Loucy (cell line): ENCODE results near the gene CLCNKB.
"Not testable (repeated sequence)": the region's sequence is repeated elsewhere in the genome, so short reads cannot be mapped to it uniquely, and the experiment has no call there.

ENCODE experiments used
- EZH2phosphoT487 ChIP-seq: fragments of 200-600 bp; IDR thresholded peaks from 2 replicates; pipeline ENCODE4 v1.6.1; 2018; ENCODE audit warnings: antibody characterized with exemption, mild to moderate bottlenecking, moderate library complexity, borderline replicate concordance
- TF ChIP-seq, protein P1 (sequence below): fragments of 200-600 bp; sonication (generic); conservative IDR thresholded peaks from 2 replicates; pipeline ENCODE4 v1.5.1; 2014; ENCODE audit warnings: mild to moderate bottlenecking, antibody characterized with exemption, low read length

DNA sequence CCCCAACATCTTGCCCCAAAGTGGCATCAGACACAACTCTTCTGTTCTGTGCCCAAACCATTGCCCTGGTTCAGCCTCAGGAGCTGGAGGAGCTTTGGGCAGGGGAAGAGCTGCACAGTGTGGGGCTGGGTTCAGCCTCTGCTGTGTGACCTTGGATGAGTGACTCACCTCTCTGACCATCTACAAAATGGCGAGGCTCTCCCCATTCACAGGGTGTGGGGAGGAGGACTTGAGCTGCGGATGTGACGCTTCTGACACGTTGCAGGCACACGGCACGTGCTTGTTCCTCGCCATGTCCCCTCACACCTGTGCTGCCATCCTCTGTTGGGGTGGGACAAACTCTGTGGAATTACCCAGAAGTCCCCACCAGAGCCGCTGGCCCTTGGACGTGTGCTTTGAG lies 928 bp upstream of the CLCNKB start:
- TF ChIP-seq, protein P1, sequence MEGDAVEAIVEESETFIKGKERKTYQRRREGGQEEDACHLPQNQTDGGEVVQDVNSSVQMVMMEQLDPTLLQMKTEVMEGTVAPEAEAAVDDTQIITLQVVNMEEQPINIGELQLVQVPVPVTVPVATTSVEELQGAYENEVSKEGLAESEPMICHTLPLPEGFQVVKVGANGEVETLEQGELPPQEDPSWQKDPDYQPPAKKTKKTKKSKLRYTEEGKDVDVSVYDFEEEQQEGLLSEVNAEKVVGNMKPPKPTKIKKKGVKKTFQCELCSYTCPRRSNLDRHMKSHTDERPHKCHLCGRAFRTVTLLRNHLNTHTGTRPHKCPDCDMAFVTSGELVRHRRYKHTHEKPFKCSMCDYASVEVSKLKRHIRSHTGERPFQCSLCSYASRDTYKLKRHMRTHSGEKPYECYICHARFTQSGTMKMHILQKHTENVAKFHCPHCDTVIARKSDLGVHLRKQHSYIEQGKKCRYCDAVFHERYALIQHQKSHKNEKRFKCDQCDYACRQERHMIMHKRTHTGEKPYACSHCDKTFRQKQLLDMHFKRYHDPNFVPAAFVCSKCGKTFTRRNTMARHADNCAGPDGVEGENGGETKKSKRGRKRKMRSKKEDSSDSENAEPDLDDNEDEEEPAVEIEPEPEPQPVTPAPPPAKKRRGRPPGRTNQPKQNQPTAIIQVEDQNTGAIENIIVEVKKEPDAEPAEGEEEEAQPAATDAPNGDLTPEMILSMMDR: not testable (repeated sequence)
- TF ChIP-seq EZH2phosphoT487: not testable (repeated sequence)
